SK-N-SH (cell line): ENCODE measurements around the gene FRZB.

Source experiments
- EZH2phosphoT487 ChIP-seq: fragments of 200-600 bp; sonication (generic); IDR thresholded peaks from 2 replicates; pipeline ENCODE4 v1.6.1; 2017; ENCODE audit warnings: low read depth, mixed run types, mild to moderate bottlenecking, antibody characterized with exemption, moderate library complexity, borderline replicate concordance
- MXI1 ChIP-seq: IDR thresholded peaks from 2 replicates; pipeline ENCODE4 v1.6.1; 2012; ENCODE audit warnings: mild to moderate bottlenecking, low read depth, low read length, improper control_type of control experiment
- POLR2AphosphoS5 ChIP-seq: IDR thresholded peaks from 2 replicates; pipeline ENCODE4 v1.6.1; 2012; ENCODE audit warnings: low read depth, low read length
- RCOR1 ChIP-seq: fragments of 150-350 bp; IDR thresholded peaks from 2 replicates; pipeline ENCODE4 v1.6.1; 2017; ENCODE audit warnings: antibody characterized with exemption, low read length
- SMC3 ChIP-seq: IDR thresholded peaks from 2 replicates; pipeline ENCODE4 v1.6.1; 2012; ENCODE audit warnings: low read depth, low read length, improper control_type of control experiment
- TF ChIP-seq, protein P1 (sequence below): fragments of 200-600 bp; sonication (generic); IDR thresholded peaks from 2 replicates; pipeline ENCODE4 v1.6.1; 2017; ENCODE audit warnings: antibody characterized with exemption, mild to moderate bottlenecking, moderate library complexity
- TF ChIP-seq, protein P2 (sequence below): IDR thresholded peaks from 2 replicates; pipeline ENCODE4 v1.4.0; 2012; ENCODE audit warnings: low read depth
- TF ChIP-seq, protein P3 (sequence below): IDR thresholded peaks from 2 replicates; pipeline ENCODE4 v1.4.0; 2012; ENCODE audit warnings: low read depth, borderline replicate concordance

DNA sequence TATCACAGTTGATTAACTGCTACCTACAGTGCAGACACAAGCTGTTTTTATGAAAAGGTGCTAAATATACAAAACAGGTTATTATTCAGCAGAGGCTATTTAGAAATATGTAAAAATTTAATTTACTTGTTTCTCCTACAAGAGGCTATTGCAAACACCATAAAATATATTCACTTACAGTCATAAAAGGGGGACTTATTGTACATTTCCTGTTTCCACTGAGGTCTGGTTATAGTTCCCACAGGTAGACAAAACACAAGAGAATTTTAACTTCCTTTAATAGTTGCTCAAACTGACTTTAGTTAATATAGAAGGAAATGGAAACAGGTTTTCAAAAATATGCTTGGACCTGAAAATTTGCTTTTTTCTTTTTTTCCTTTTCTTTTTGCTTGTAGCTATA lies 40.0 kb upstream of the FRZB start:
- TF ChIP-seq, protein P1, sequence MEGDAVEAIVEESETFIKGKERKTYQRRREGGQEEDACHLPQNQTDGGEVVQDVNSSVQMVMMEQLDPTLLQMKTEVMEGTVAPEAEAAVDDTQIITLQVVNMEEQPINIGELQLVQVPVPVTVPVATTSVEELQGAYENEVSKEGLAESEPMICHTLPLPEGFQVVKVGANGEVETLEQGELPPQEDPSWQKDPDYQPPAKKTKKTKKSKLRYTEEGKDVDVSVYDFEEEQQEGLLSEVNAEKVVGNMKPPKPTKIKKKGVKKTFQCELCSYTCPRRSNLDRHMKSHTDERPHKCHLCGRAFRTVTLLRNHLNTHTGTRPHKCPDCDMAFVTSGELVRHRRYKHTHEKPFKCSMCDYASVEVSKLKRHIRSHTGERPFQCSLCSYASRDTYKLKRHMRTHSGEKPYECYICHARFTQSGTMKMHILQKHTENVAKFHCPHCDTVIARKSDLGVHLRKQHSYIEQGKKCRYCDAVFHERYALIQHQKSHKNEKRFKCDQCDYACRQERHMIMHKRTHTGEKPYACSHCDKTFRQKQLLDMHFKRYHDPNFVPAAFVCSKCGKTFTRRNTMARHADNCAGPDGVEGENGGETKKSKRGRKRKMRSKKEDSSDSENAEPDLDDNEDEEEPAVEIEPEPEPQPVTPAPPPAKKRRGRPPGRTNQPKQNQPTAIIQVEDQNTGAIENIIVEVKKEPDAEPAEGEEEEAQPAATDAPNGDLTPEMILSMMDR = no peak
- TF ChIP-seq RCOR1 (no peak), POLR2AphosphoS5 (no peak), SMC3 (no peak), EZH2phosphoT487 (no peak), MXI1 (no peak)
- TF ChIP-seq, protein P2, sequence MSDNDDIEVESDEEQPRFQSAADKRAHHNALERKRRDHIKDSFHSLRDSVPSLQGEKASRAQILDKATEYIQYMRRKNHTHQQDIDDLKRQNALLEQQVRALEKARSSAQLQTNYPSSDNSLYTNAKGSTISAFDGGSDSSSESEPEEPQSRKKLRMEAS = no peak
- TF ChIP-seq, protein P3, sequence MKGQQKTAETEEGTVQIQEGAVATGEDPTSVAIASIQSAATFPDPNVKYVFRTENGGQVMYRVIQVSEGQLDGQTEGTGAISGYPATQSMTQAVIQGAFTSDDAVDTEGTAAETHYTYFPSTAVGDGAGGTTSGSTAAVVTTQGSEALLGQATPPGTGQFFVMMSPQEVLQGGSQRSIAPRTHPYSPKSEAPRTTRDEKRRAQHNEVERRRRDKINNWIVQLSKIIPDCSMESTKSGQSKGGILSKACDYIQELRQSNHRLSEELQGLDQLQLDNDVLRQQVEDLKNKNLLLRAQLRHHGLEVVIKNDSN = no peak
